Lower leg skin (tissue), 4 donors: ENCODE data around the gene HIPK1. TPM values are rescaled to one million over a fixed set of nuclear protein-coding genes. Genes with fewer than 3 reads are reported as not detected.

Experiments used
- DNase-seq, 2 donors: peaks; one replicate each; pipeline ENCODE4 v3.0.0-alpha.2; 2019; ENCODE audit warnings: low spot score in 2 of 2
- H3K4me3 ChIP-seq: fragments of 200-600 bp; sonication (generic); 2 replicates; pipeline ENCODE4 v1.5.1; 2017; ENCODE audit warnings: mild to moderate bottlenecking, low read depth; ENCODE audit not compliant: poor library complexity, severe bottlenecking
- POLR2A ChIP-seq, 2 donors: fragments of 450-650 bp; IDR thresholded peaks; one replicate each; pipeline ENCODE4 v1.6.1; 2016 to 2017; ENCODE audit warnings: antibody characterized with exemption in 2 of 2, mild to moderate bottlenecking in 1 of 2, moderate library complexity in 1 of 2
- WGBS, 2 donors: methylation state at CpG; one replicate each; pipeline ENCODE4 v1.1.5; 2018; 5-methylcytosine and 5-hydroxymethylcytosine counted together
- intact Hi-C: fragments of 100-400 bp; cut with DNase I; formaldehyde crosslinking; loops from one replicate; pipeline ENCODE4 v1.15.0; 2023; ENCODE audit warnings: low total_unique reads
- total RNA-seq, 4 donors: library from RNA; depleted of rRNA; stranded (reverse); fragments of >200 nt; gene quantifications; one replicate each; pipeline ENCODE4 v1.1.0, GENCODE V29; 2016
- TF ChIP-seq, protein P1 (sequence below), 3 donors: fragments of 450-650 bp; IDR thresholded peaks; one replicate each; pipeline ENCODE4 v1.5.1; 2016; ENCODE audit warnings: antibody characterized with exemption in 3 of 3, mild to moderate bottlenecking in 3 of 3, moderate library complexity in 2 of 3

HIPK1 gene
- total RNA-seq, 4 donors from 2014 or later, result 47.6 to 58.3 (median 54.5) TPM

GRCh38 chr1:113905435-113905861 is 23.7 kb upstream of the HIPK1 start:
- intact Hi-C loops, result loop anchor here (10.0 kb wide), 1 partner anchor 71 kb away; no protein-coding TSS in a partner anchor
- peak overlapping the region; percentile 44 for H3K4me3 ChIP-seq
- WGBS, 2 donors, result 0% methylated on average over 17 of the region's 17 CpGs
- no peak for TF ChIP-seq POLR2A (IDR thresholded peaks at IDR 0.05)
- TF ChIP-seq, protein P1, sequence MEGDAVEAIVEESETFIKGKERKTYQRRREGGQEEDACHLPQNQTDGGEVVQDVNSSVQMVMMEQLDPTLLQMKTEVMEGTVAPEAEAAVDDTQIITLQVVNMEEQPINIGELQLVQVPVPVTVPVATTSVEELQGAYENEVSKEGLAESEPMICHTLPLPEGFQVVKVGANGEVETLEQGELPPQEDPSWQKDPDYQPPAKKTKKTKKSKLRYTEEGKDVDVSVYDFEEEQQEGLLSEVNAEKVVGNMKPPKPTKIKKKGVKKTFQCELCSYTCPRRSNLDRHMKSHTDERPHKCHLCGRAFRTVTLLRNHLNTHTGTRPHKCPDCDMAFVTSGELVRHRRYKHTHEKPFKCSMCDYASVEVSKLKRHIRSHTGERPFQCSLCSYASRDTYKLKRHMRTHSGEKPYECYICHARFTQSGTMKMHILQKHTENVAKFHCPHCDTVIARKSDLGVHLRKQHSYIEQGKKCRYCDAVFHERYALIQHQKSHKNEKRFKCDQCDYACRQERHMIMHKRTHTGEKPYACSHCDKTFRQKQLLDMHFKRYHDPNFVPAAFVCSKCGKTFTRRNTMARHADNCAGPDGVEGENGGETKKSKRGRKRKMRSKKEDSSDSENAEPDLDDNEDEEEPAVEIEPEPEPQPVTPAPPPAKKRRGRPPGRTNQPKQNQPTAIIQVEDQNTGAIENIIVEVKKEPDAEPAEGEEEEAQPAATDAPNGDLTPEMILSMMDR (IDR thresholded peaks at IDR 0.05), result no peak
- no peak for DNase-seq

DNA sequence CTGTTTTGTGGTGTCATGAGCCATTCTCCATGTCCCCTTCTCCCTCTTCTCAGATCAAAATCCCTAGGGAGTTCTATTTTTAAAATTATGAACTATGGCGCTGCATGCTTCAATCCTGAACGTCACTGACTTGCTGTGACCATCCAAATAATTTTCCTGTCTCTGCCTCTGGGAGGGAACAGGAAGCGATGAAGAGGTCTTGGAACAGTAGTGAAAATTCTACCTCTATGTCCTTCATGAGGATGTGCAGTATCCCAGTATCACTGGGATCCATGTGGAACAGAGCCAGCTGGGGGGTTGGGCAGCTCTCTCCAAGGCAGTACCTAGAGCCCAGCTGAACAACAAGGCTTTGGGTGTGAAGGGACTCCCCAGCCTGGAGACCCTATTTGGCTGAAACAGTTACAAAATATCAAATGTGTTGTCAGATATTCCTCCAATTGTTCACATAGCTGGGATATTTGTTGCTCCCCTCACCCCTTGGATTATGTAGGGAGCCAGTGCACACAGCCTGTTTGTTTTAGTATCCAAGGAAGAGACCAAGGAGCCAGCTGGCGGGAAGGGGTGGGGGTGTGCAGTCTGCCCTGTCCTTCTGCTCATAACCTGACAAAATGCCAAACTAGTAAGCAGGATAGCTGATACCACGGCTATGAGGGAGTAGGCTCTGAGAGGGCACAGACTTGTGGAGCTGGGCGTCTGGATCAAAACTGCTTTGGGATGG is 16.4 kb upstream of the HIPK1 start:
- no peak for DNase-seq
- no peak overlapping the region for H3K4me3 ChIP-seq
- intact Hi-C loops, result no loop called here
- WGBS, 2 donors, result 52 to 60% methylated on average over 6 of the region's 6 CpGs
- TF ChIP-seq POLR2A (IDR thresholded peaks at IDR 0.05), result no peak
- TF ChIP-seq, protein P1 (IDR thresholded peaks at IDR 0.05), result no peak

DNA sequence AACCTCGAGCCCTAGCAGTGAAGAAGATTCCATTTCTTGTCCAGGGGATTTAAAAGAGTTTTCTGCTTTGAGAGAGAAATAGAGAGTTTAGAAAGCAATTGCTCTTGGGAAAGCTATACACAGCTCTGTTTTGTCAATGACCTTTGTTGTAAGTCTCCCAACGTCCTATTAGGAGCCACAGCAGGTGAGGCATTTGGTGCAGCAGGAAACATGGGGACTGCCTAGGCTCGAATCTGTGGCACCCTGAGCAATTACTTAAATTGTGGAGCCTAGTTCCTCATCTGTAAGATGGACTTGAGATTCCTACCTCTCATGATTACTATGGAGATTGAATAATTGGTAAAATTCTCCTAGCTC is 15.8 kb upstream of the HIPK1 start:
- no peak for TF ChIP-seq POLR2A (IDR thresholded peaks at IDR 0.05)
- TF ChIP-seq, protein P1 (IDR thresholded peaks at IDR 0.05), result no peak
- no peak for DNase-seq
- H3K4me3 ChIP-seq, result no peak overlapping the region
- 57 to 62% methylated on average over 3 of the region's 3 CpGs for WGBS, 2 donors
- intact Hi-C loops, result no loop called here

DNA sequence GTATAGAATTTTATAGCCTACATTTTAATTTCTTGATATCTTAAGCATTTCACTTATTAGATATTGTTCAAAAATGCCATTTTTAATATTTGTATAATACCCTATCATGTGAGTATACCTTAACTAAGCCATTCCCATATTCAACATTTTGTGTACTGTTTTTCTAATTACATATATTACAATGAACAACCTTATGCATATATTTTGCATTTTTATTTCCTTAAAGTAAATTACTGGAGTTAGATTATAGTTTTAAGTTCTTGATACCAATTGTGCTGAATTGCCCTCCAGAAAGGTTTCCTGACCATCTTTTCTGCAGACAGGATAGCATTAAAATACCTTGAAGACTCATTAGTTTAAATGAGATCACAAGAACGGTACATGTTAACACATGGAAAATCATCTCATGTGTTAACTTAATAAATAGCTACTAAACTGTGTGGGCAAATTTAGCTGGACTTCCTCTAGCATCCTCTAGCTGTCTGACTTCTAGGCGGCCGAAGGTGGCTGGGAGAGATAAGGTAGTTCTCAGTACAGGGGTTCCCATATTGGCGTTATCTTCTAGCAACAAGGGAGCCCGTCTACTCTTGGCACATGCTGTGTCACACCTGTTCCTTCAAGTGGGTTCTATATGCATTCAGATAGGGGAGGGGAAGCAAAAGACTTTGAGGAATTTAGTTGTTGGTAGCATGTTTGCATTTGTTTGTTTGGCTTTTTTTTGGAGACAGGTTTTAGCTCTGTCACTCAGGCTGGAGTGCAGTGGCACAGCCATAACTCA is 15.0 kb upstream of the HIPK1 start:
- whole genome bisulfite sequencing, 2 donors, result 90 to 91% methylated on average over 5 of the region's 5 CpGs
- intact Hi-C loops, result no loop called here
- H3K4me3 ChIP-seq, result no peak overlapping the region
- TF ChIP-seq, protein P1 (IDR thresholded peaks at IDR 0.05), result no peak
- TF ChIP-seq POLR2A (IDR thresholded peaks at IDR 0.05), result no peak
- no peak for DNase-seq

DNA sequence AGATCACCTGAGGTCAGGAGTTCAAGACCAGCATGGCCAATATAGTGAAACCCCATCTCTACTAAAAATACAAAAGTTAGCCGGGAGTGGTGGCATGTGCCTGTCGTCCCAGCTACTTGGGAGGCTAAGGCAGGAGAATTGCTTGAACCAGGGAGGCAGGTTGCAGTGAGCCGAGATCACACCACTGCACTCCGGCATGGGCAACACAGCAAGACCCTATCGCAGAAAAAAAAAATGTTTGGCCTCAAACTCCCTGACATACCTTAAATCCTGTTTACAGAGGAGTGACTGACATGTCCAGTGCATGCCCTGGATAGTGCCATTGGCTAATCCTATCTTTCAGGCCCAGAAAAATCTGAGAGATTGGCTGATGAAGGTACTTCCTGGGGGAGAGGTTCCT is 12.2 kb upstream of the HIPK1 start:
- no peak for DNase-seq
- TF ChIP-seq, protein P1 (IDR thresholded peaks at IDR 0.05), result no peak
- TF ChIP-seq POLR2A (IDR thresholded peaks at IDR 0.05), result no peak
- H3K4me3 ChIP-seq, result no peak overlapping the region
- WGBS, 2 donors, result 97% methylated on average over 5 of the region's 5 CpGs
- intact Hi-C loops, result no loop called here
